Measurements from ENCODE around the gene GRAPL.
"Not testable (repeated sequence)": the region's sequence is repeated elsewhere in the genome, so short reads cannot be mapped to it uniquely, and the experiment has no call there.

- not testable (repeated sequence) for TF ChIP-seq CTCF (conservative IDR thresholded peaks at IDR 0.05; ENCODE audit: low read length); EZH2phosphoT487 (IDR thresholded peaks at IDR 0.05; ENCODE audit: borderline replicate concordance, low read depth, low read length)
Measured at GRCh38 chr17:19088804-19089685, 38.3 kb upstream of the GRAPL start.
